ENCODE measurements around the gene RHEBL1. TPM values are rescaled to one million over a fixed set of nuclear protein-coding genes. Genes with fewer than 3 reads are reported as not detected.

The RHEBL1 gene
- total and polyA plus RNA-seq, 4 donors = 0.29 to 1.2 (median 0.36) TPM; not detected in 1

DNA sequence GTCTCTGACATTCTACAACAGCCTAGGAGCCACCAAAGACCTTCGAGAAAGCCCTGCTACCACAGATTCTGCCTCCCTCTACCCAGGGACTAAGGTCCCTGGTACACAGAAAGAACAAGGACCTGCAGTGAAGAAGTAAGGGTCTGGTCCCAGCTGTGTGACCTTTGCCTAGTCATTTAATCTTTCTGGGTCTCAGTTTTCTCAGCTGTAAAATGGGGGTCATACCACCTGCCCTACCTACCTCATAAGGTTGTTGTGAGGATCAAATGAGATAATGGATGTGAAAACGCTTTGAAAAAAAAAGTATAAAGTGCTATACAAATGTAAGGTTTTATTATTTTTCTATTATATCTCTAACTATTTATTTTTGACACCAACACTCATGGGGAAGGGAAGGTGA, 46.0 kb downstream of the RHEBL1 start (continued):
- no peak for TF ChIP-seq ZBTB33 (IDR thresholded peaks at IDR 0.05)
- TF ChIP-seq RXRA (IDR thresholded peaks at IDR 0.05) = no peak
- TF ChIP-seq MAX (IDR thresholded peaks at IDR 0.05) = no peak
- TF ChIP-seq RAD21 (IDR thresholded peaks at IDR 0.05) = no peak
- no peak for TF ChIP-seq FOXA2 (IDR thresholded peaks at IDR 0.05)
- no peak for TF ChIP-seq NR2F2 (IDR thresholded peaks at IDR 0.05)

DNA sequence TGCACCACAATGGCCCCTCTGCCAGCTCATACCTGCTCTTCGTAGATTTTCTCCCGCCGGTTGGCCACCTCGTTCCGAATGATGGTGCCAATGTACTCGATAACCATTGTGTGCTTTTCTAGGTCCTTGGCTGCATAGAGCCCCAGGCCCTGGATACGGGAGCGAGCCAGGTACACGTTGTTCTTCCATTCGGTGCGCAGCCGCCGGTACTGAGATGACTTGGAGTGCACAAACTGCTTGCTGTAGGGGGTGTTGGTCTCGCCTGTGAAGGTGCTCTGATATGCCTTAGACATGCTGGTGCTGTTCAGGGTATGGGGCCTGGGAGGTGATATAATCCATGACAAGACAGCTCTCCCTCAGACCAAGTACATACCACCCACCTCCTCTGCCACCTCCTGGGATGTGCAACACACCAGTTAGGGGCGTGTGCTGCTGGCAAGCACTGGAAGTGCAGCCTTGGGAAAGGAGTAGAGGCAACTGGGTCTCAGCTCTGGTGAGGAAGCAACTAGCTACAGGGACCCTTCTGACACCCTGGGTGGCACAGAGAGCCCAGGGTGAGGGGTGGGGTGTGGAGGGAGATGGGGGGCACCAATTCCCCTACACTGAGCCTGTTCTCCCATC, 47.1 kb downstream of the RHEBL1 start:
- peaks cover 17 to 62% (median 48%) of the 10 kb centered on the region in 4 donors for H3K36me3 ChIP-seq (ENCODE audit: control insufficient read depth in 4 of 4, insufficient read depth in 3 of 4, low read depth in 1 of 4, low read length in 3 of 4)
- WGBS = 95% methylated on average over 15 of the region's 15 CpGs
- peaks cover 3 to 10% (median 4%) of the 10 kb centered on the region in 4 donors for H3K4me1 ChIP-seq (ENCODE audit: control insufficient read depth in 4 of 4, insufficient read depth in 4 of 4, low read length in 3 of 4)
- no peaks in the 10 kb centered on the region for H3K9me3 ChIP-seq (ENCODE audit: control insufficient read depth in 4 of 4, low read length in 3 of 4)
- DNase-seq (ENCODE audit: low spot score) = no peak
- H3K27me3 ChIP-seq (ENCODE audit: control insufficient read depth in 4 of 4, insufficient read depth in 4 of 4, low read length in 3 of 4) = no peaks in the 10 kb centered on the region
- TF ChIP-seq JUND (IDR thresholded peaks at IDR 0.05) (no peak), SP1 (IDR thresholded peaks at IDR 0.05) (no peak), FOXA1 (IDR thresholded peaks at IDR 0.05) (no peak), HNF4A (conservative IDR thresholded peaks at IDR 0.05) (no peak), FOXA2 (IDR thresholded peaks at IDR 0.05) (no peak), YY1 (IDR thresholded peaks at IDR 0.05) (no peak), ZBTB33 (IDR thresholded peaks at IDR 0.05) (no peak), RXRA (IDR thresholded peaks at IDR 0.05) (no peak), EGR1 (IDR thresholded peaks at IDR 0.05; ENCODE audit: low read depth in 2 of 2) (no peak), GABPA (IDR thresholded peaks at IDR 0.05 in 1 of 2, conservative IDR thresholded peaks at IDR 0.05 in 1 of 2) (no peak), TAF1 (conservative IDR thresholded peaks at IDR 0.05) (no peak), RAD21 (IDR thresholded peaks at IDR 0.05) (no peak), MAX (IDR thresholded peaks at IDR 0.05) (no peak), HNF4G (IDR thresholded peaks at IDR 0.05) (no peak), NR2F2 (IDR thresholded peaks at IDR 0.05) (no peak)
- TF ChIP-seq, protein P1, sequence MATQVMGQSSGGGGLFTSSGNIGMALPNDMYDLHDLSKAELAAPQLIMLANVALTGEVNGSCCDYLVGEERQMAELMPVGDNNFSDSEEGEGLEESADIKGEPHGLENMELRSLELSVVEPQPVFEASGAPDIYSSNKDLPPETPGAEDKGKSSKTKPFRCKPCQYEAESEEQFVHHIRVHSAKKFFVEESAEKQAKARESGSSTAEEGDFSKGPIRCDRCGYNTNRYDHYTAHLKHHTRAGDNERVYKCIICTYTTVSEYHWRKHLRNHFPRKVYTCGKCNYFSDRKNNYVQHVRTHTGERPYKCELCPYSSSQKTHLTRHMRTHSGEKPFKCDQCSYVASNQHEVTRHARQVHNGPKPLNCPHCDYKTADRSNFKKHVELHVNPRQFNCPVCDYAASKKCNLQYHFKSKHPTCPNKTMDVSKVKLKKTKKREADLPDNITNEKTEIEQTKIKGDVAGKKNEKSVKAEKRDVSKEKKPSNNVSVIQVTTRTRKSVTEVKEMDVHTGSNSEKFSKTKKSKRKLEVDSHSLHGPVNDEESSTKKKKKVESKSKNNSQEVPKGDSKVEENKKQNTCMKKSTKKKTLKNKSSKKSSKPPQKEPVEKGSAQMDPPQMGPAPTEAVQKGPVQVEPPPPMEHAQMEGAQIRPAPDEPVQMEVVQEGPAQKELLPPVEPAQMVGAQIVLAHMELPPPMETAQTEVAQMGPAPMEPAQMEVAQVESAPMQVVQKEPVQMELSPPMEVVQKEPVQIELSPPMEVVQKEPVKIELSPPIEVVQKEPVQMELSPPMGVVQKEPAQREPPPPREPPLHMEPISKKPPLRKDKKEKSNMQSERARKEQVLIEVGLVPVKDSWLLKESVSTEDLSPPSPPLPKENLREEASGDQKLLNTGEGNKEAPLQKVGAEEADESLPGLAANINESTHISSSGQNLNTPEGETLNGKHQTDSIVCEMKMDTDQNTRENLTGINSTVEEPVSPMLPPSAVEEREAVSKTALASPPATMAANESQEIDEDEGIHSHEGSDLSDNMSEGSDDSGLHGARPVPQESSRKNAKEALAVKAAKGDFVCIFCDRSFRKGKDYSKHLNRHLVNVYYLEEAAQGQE (IDR thresholded peaks at IDR 0.05) = no peak
- TF ChIP-seq, protein P2, sequence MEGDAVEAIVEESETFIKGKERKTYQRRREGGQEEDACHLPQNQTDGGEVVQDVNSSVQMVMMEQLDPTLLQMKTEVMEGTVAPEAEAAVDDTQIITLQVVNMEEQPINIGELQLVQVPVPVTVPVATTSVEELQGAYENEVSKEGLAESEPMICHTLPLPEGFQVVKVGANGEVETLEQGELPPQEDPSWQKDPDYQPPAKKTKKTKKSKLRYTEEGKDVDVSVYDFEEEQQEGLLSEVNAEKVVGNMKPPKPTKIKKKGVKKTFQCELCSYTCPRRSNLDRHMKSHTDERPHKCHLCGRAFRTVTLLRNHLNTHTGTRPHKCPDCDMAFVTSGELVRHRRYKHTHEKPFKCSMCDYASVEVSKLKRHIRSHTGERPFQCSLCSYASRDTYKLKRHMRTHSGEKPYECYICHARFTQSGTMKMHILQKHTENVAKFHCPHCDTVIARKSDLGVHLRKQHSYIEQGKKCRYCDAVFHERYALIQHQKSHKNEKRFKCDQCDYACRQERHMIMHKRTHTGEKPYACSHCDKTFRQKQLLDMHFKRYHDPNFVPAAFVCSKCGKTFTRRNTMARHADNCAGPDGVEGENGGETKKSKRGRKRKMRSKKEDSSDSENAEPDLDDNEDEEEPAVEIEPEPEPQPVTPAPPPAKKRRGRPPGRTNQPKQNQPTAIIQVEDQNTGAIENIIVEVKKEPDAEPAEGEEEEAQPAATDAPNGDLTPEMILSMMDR (IDR thresholded peaks at IDR 0.05; ENCODE audit: low read depth, low read length, missing input control) = no peak
- TF ChIP-seq, protein P3, sequence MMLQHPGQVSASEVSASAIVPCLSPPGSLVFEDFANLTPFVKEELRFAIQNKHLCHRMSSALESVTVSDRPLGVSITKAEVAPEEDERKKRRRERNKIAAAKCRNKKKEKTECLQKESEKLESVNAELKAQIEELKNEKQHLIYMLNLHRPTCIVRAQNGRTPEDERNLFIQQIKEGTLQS (IDR thresholded peaks at IDR 0.05) = no peak
- no peak overlapping the region for H3K27ac ChIP-seq (ENCODE audit: low read depth in 1 of 2, low read length in 2 of 2)
- no peak overlapping the region for H3K9ac ChIP-seq (ENCODE audit: low read depth in 1 of 2, low read length in 2 of 2)
- no peak overlapping the region for H3K4me3 ChIP-seq (ENCODE audit: low read depth in 1 of 3, low read length in 3 of 3)
